Karpas-422 (cell line): Measurements from ENCODE around the gene ZDHHC11. TPM values are rescaled to one million over a fixed set of nuclear protein-coding genes. Genes with fewer than 3 reads are reported as not detected.
"Not testable (repeated sequence)": the region's sequence is repeated elsewhere in the genome, so short reads cannot be mapped to it uniquely, and the experiment has no call there.

Experiments
- DNase-seq: peaks from one replicate; pipeline ENCODE4 v3.0.0-alpha.2; 2015
- H2AFZ ChIP-seq: fragments of 200-600 bp; sonication (generic); 2 replicates; pipeline ENCODE4 v1.6.1; 2014; ENCODE audit warnings: antibody characterized with exemption, low read length, mixed read lengths
- H3K27ac ChIP-seq: fragments of 200-600 bp; sonication (generic); 2 replicates; pipeline ENCODE4 v1.5.1; 2014; ENCODE audit warnings: mild to moderate bottlenecking, low read length, moderate library complexity
- H3K27me3 ChIP-seq: fragments of 200-600 bp; sonication (generic); 2 replicates; pipeline ENCODE4 v1.6.1; 2014; ENCODE audit warnings: low read length, mixed read lengths
- H3K36me3 ChIP-seq: fragments of 200-600 bp; sonication (generic); 2 replicates; pipeline ENCODE4 v1.6.1; 2014; ENCODE audit warnings: low read length, mixed read lengths; ENCODE audit not compliant: insufficient read depth
- H3K4me1 ChIP-seq: fragments of 200-600 bp; sonication (generic); 2 replicates; pipeline ENCODE4 v1.6.1; 2014; ENCODE audit warnings: mild to moderate bottlenecking, low read length, mixed read lengths
- H3K4me2 ChIP-seq: fragments of 200-600 bp; sonication (generic); 2 replicates; pipeline ENCODE4 v1.6.1; 2014; ENCODE audit warnings: low read length, low read depth, mild to moderate bottlenecking; ENCODE audit not compliant: poor library complexity, severe bottlenecking
- H3K4me3 ChIP-seq: fragments of 200-600 bp; sonication (generic); 2 replicates; pipeline ENCODE4 v1.5.1; 2014; ENCODE audit warnings: mild to moderate bottlenecking, antibody characterized with exemption, low read length, mixed read lengths
- H3K79me2 ChIP-seq: fragments of 200-600 bp; sonication (generic); 2 replicates; pipeline ENCODE4 v1.6.1; 2014; ENCODE audit warnings: mild to moderate bottlenecking, low read length, mixed read lengths
- H3K9ac ChIP-seq: fragments of 200-600 bp; sonication (generic); 2 replicates; pipeline ENCODE4 v1.6.0; 2014; ENCODE audit warnings: low read length
- H3K9me2 ChIP-seq: fragments of 200-600 bp; sonication (generic), shearing (Covaris generic); replicated peaks from 2 replicates; pipeline ENCODE4 v1.6.0; 2014; ENCODE audit warnings: mild to moderate bottlenecking, low read length, moderate library complexity; ENCODE audit not compliant: insufficient read depth
- H3K9me3 ChIP-seq: fragments of 300-700, 200-600 bp; sonication (generic); 2 replicates; pipeline ENCODE4 v1.6.1; 2014; ENCODE audit warnings: low read length, mixed read lengths
- H4K20me1 ChIP-seq: fragments of 200-600 bp; sonication (generic); 2 replicates; pipeline ENCODE4 v1.6.1; 2014; ENCODE audit warnings: mild to moderate bottlenecking, antibody characterized with exemption, low read length, low read depth; ENCODE audit not compliant: insufficient read depth
- total RNA-seq: library from RNA; depleted of rRNA; stranded (reverse); fragments of >200 nt; shearing (Covaris generic); gene quantifications from 2 replicates; pipeline ENCODE4 v1.2.3, GENCODE V29; 2014; ENCODE audit warnings: low replicate concordance; rRNA removed

Gene ZDHHC11
- total RNA-seq, 1 experiment from 2014 or later: 10.8 TPM

- not testable (repeated sequence) for H3K4me1 ChIP-seq, H3K9me3 ChIP-seq, H3K36me3 ChIP-seq, DNase-seq, H4K20me1 ChIP-seq, H3K79me2 ChIP-seq, H3K9ac ChIP-seq, H2AFZ ChIP-seq, H3K9me2 ChIP-seq, H3K4me2 ChIP-seq, H3K27ac ChIP-seq, H3K27me3 ChIP-seq, H3K4me3 ChIP-seq
Measured at GRCh38 chr5:747303-747844, 103.4 kb downstream of the ZDHHC11 start.

- Histone ChIP-seq H2AFZ (no peak overlapping the region), H3K9me2 (no peaks in the 10 kb centered on the region), H3K9me3 (no peaks in the 10 kb centered on the region), H3K79me2 (no peaks in the 10 kb centered on the region), H3K4me3 (no peak overlapping the region), H3K4me1 (no peaks in the 10 kb centered on the region), H4K20me1 (no peaks in the 10 kb centered on the region), H3K27ac (no peak overlapping the region), H3K36me3 (no peaks in the 10 kb centered on the region), H3K9ac (no peak overlapping the region), H3K4me2 (no peak overlapping the region), H3K27me3 (no peaks in the 10 kb centered on the region)
- DNase-seq: no peak
Measured at GRCh38 chr5:746258-746761, 104.5 kb downstream of the ZDHHC11 start.

Other genes with a start within 250 kb of the ZDHHC11 start
- gene CEP72, start 238.6 kb downstream of the ZDHHC11 start, total RNA-seq: 14.6 and 22.8 TPM in 2 replicates
- gene TPPP, start 157.6 kb downstream of the ZDHHC11 start, total RNA-seq: 1.6 and 1.8 TPM in 2 replicates
- gene ZDHHC11B, start 66.3 kb downstream of the ZDHHC11 start, total RNA-seq: 0.34 and 1.5 TPM in 2 replicates
- gene BRD9, start 41.8 kb upstream of the ZDHHC11 start, total RNA-seq: 25.7 and 42.0 TPM in 2 replicates
- gene TRIP13, start 41.9 kb upstream of the ZDHHC11 start, total RNA-seq: 16.3 and 18.8 TPM in 2 replicates
- gene NKD2, start 157.8 kb upstream of the ZDHHC11 start, total RNA-seq: not detected in 2 replicates